Activated CD4-positive, alpha-beta T cell treated with anti-CD3 and anti-CD28 coated beads, Interleukin-2, amount 50 U/mL, for 48 hours (primary cell): Measurements from ENCODE around the gene WDR18.
A peak's percentile ranks its signal among the peaks of the same experiment; 100 is the strongest.
"Not testable (repeated sequence)": the region's sequence is repeated elsewhere in the genome, so short reads cannot be mapped to it uniquely, and the experiment has no call there.

Experiments used
- DNase-seq, 2 experiments: peaks; one replicate each; pipeline ENCODE4 v3.0.0-alpha.2; 2020

The WDR18 gene

GRCh38 chr19:950352-951066 lies 33.6 kb upstream of the WDR18 start:
- DNase-seq: no peak

- DNase-seq: no peak
These were observed 32.0 kb upstream of the WDR18 start for GRCh38 chr19:952049-952679.

DNA sequence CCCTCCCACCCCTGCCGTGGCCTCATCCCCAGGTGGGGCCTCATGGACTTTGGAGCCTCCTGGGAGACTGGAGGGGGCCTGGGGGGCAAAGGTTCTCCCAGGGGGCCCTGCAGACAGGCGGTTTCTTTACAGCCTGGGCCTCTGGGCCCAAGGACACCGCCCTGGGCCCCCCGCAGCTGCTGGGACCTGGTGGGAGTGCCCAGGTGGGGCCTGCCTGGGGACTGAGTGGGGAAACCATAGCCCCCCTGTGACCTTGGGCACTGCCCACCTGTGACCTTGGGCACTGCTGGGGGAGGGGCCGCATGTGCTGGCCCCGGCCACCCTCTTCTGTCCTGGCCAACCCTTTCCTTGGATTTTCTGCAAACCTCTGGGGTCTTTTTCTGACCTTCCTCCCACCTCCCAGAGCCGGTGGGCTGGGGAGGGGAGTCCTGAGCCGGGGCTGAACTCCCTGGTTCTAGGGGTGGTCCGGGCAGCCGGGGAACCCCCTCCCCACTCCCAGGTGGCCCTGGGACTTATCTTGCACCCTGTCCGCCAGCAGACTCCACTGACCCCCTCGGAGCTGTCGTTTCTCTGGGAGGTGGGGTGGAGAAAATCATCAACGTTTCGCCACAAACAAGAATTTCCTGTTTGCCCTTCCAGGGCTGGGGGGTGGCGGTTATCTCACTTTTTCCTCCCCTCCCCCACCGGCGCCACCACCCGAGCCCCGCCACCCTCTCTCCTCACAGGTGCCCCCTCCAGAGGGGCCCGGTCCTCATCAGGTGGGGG lies 31.3 kb upstream of the WDR18 start:
- no peak for DNase-seq

DNA sequence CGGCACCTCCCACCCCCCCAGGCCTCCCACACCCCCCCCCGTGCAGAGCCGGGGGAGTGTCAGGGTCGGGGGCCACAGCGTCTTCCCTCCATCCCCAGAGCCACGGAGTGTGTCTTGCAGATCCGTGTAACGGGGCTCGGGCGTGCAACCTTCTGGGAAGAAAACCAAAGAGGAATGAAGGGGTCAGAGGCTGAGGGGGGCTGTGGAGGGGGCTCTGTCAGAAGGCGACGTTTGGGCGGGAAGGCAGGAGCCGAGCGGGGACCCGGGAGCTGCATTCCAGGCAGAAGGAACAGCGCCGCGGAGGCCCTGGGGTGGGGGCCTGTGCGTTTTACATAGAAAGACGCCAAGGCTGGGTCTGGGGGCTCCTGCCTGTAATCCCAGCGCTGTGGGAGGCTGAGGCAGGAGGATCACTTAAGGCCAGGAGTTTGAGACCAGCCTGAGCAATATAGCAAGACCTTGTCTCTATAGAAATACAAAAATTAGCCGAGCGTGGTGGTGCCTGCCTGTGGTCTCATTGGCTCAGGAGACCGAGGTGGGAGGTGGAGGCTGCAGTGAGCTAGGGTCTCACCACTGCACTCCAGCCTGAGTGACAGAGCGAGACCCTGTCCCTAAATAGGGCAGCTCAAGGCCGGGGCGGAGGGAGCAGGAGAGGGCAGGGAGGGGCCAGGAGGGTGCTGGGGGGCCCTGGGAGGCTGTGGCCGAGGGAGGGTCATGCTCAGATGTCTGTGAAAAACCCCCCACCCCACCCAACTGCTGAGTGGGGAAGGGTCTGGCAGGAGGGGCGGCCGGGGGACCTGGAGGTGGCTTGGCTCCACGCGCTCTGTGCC lies 30.5 kb upstream of the WDR18 start:
- DNase-seq: no peak

DNA sequence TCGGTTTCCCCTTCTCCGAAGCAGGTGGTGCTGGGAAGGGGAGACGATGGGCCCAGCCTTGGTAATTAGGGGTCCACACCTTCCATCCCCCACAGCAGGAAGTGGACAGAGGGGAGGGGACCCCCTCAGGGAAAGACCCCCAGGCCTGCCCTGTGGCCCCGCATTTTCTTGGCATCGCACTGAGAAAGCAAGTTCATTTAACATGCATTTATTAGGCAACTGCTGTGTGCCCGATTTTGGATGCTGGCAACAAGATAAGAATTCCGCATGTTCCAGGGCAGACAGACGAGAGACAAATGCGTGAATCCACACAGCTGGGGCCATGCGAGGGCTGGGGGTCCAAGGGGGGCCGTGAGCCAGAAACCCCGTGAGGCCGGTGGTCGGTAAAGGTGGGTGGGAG lies 29.9 kb upstream of the WDR18 start:
- no peak for DNase-seq

- DNase-seq: peak in 1 of 2 experiments; percentile 25
These were observed 29.3 kb upstream of the WDR18 start for GRCh38 chr19:954672-955494.

- DNase-seq: no peak
These were observed 28.1 kb upstream of the WDR18 start for GRCh38 chr19:955803-956765.

DNA sequence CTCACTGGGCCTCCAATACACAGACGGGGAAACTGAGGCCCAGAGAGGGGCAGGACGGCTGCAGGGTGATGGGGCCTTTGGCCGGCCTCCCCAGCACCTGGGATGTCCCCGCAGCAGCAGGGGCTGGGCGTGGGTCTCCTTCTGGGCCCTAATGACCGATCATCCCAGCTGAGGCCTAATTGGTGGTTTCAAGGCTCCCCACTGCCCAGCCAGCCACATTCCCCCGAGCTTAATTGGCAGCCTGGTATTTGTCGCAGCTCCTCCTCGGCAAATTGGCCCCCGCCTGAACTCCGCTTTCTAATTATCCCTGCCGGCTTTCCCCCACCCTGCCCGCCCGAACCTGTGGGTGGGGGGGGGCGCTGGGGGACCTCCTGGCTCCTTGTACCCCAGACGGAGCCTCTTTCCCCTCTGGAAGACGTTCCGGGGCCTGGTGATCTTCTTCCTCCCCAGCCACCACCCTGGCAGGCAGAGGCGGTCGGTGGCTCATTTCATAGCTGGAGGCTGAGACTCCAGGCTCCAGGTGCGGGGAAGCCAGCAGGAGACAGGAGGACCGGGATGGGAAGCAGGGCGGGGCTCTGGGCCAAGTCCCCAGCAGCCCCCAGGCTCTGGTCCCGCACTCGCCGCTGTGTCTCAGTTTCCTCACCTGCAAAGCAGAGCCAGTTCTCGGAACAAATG lies 27.2 kb upstream of the WDR18 start:
- no peak for DNase-seq

- not testable (repeated sequence) for DNase-seq
These were observed 26.6 kb upstream of the WDR18 start for GRCh38 chr19:957578-957977.

- DNase-seq: peak; percentile 48 to 61
These were observed 24.9 kb upstream of the WDR18 start for GRCh38 chr19:958967-959855.

DNA sequence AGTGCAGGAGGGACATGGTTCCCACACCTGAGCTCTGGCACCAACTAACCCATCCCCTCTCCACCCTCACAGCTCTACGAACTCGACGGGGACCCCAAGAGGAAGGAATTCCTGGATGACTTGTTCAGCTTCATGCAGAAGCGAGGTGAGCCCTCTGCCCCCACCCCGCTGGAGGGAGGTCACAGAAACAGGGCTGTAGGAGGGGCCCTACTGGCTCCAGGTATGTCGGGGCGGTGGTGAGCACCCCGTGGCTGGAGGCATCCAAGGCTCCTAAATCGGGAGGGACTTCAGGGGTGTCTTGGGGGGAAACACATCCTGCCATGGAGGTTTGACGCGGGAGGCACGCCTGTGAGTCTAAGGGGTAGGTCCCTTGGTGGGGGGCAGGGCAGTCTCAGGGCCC lies 24.1 kb upstream of the WDR18 start:
- DNase-seq: no peak

GRCh38 chr19:960601-960938 lies 23.6 kb upstream of the WDR18 start:
- DNase-seq: no peak

GRCh38 chr19:961866-962620 lies 22.1 kb upstream of the WDR18 start:
- DNase-seq: no peak

DNA sequence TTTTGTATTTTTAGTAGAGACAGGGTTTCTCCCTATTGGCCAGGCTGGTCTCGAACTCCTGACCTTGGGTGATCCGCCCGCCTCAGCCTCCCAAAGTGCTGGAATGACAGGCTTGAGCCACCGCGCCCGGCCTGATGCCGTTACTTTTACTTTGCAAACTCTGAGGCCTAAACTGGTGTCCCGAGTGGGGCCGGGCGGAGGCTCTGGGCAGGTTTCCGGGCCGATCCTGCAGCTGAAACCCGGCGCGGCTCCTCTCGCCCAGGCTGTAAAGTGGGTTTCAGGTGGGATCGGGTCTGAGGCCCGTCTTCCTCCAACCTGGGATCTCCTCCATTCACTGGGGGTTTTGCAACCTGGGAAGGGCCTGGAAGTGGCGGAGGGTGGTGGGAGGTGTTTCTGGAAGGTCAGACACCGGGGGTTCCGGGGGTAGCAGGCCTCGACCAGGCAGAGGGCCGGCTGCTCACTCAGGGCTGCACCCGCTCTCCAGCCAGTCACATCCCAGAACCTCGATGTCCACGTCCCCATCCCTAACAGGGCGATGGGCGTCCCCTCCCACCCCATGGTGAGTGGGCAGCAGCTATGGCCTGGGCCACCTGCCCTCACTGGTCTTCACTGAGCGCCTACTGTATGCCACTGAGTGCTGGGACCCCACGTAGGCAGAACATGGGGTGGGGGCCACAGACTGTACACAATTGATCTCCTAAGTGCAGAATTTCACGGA lies 21.3 kb upstream of the WDR18 start:
- no peak for DNase-seq

DNA sequence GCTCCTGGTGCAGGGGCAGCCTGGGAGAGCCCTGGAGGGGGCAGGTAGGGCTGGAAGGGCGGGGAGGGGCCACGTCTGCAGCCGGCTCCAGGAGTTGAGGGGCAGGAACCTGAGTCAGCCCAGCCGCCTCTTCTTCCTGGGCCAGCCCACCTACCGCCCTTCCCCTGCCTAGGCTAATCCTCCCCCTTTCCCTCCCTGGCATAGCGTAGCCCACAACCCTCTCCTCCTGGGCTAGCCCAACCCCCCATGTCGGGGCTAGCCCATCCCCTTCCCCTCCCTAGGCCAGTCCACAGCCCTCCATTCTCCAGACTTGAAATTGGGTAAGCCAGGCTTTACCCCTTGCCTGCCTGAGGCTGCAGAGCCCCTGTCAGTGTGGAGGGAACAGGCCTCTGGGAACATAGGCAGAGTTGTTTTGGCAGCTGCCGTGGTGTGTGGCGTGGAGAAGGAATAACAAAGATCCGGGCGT lies 20.6 kb upstream of the WDR18 start:
- no peak for DNase-seq

GRCh38 chr19:964116-964520 lies 20.0 kb upstream of the WDR18 start:
- no peak for DNase-seq

DNA sequence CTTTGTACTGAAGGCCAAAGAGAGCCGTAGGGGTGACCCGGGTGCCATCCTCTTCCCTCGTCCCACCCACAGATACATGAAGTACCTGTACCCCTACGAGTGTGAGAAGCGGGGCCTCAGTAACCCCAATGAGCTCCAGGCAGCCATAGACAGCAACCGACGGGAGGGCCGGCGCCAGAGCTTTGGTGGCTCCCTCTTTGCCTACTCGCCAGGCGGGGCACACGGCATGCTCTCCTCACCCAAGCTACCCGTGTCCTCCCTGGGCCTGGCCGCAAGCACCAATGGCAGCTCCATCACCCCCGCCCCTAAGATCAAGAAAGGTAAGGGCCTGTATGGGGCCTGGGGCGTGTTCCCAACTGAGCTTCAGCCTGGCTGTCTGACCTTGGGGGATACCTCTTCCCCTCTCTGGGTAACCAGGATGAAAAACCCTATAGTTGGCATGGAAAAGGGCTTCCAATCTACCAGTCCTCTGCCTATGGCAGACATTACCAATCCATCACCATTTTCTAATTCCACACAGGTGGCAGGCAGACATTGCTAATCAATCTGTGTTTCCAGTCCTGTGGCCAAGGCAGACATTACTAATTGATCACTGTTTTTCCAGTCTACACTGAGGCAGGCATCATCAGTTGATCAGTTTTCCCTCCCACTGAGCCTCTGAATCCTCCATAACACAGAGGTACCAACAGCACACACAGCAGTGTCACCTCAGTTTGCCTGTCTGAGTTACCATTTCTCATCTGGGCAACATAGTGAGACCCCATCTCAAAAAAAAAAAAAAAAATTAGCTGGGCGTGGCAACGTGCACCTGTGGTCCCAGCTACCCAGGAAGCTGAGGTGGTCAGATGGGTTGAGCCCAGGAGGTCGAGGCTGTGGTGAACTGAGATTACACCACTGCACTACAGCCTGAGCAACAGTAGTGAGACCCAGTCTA lies 19.1 kb upstream of the WDR18 start:
- DNase-seq: no peak
